GM12878 (cell line): Measurements from ENCODE around the gene RAD52. TPM values are rescaled to one million over a fixed set of nuclear protein-coding genes. Genes with fewer than 3 reads are reported as not detected.

ENCODE experiments used
- ATAC-seq: fragments of 200-7000 bp; cut with Tn5 transposase; 3 replicates; pipeline ENCODE4 v1.9.1; 2020; ENCODE audit warnings: mild to moderate bottlenecking, moderate library complexity
- BruUV-seq: library from RNA; stranded (reverse); fragments of 400-500 nt; replicated peaks from 2 replicates; lab custom pipeline; 2021; lab: Mats Ljungman, UMichigan
- CTCF ChIA-PET: fragments of 300-600 bp; sonication (Branson Sonifier 250); formaldehyde crosslinking; extraction: SDS; loops from one replicate; lab custom pipeline; 2021; ENCODE audit warnings: inconsistent platforms; lab: Yijun Ruan, JAX
- POLR2A ChIA-PET: fragments of 350-600 bp; formaldehyde crosslinking; extraction: SDS; loops from one replicate; lab custom pipeline; 2021; ENCODE audit warnings: inconsistent platforms; lab: Charles Lee
- RAD21 ChIA-PET: fragments of 300-600 bp; sonication (Branson Sonifier 250); formaldehyde crosslinking; loops from one replicate; lab custom pipeline; 2023; ENCODE audit warnings: antibody characterized with exemption; ENCODE audit not compliant: unreplicated experiment; lab: Charles Lee
- SMC1A ChIA-PET: fragments of 300-600 bp; sonication (Branson Sonifier 250); formaldehyde crosslinking; loops from one replicate; lab custom pipeline; 2023; ENCODE audit not compliant: unreplicated experiment, uncharacterized antibody; lab: Charles Lee
- DNase-seq: peaks from one replicate; pipeline ENCODE4 v3.0.0-alpha.2; 2011; ENCODE audit warnings: low read depth, low spot score
- FAIRE-seq: peaks from 3 replicates; lab custom pipeline; 2011; peaks lifted over from hg19 to GRCh38; lab: Jason Lieb, UNC
- H2AFZ ChIP-seq: 2 replicates; pipeline ENCODE4 v1.6.0; 2011; ENCODE audit warnings: low read depth, low read length, control low read depth; ENCODE audit not compliant: control insufficient read depth
- H3K27ac ChIP-seq: 2 replicates; pipeline ENCODE4 v1.5.1; 2011; ENCODE audit warnings: control low read depth; ENCODE audit not compliant: control insufficient read depth, insufficient read depth
- H3K27me3 ChIP-seq, 2 experiments: replicated peaks in 1 of 2; 2 replicates each; pipeline versions ENCODE4 v1.6.0 to v1.6.1; 2011; ENCODE audit warnings: low read length in 1 of 2; ENCODE audit not compliant: control insufficient read depth in 2 of 2, insufficient read depth in 2 of 2
- H3K36me3 ChIP-seq, 2 experiments: 2 replicates each; pipeline ENCODE4 v1.5.1; 2011; ENCODE audit warnings: low read length in 1 of 2; ENCODE audit not compliant: control insufficient read depth in 2 of 2, insufficient read depth in 2 of 2
- H3K4me1 ChIP-seq: 2 replicates; pipeline ENCODE4 v1.6.1; 2011; ENCODE audit warnings: mild to moderate bottlenecking, low read length, moderate library complexity, mixed read lengths; ENCODE audit not compliant: control insufficient read depth, insufficient read depth
- H3K4me2 ChIP-seq: 2 replicates; pipeline ENCODE4 v1.6.0; 2011; ENCODE audit warnings: control low read depth; ENCODE audit not compliant: control insufficient read depth, insufficient read depth
- H3K4me3 ChIP-seq: fragments of 200-600 bp; sonication (generic); 2 replicates; pipeline ENCODE4 v1.5.1; 2016
- H3K79me2 ChIP-seq: 2 replicates; pipeline ENCODE4 v1.6.0; 2011; ENCODE audit warnings: low read length; ENCODE audit not compliant: control insufficient read depth, insufficient read depth
- H3K9ac ChIP-seq: 2 replicates; pipeline ENCODE4 v1.8.0; 2011; ENCODE audit warnings: low read length, control low read depth, mixed read lengths; ENCODE audit not compliant: control insufficient read depth, insufficient read depth
- H3K9me3 ChIP-seq: replicated peaks from 3 replicates; pipeline ENCODE4 v1.5.1; 2011; ENCODE audit warnings: mild to moderate bottlenecking, low read length; ENCODE audit not compliant: control insufficient read depth, insufficient read depth
- H4K20me1 ChIP-seq: 2 replicates; pipeline ENCODE4 v1.6.0; 2011; ENCODE audit not compliant: control insufficient read depth, insufficient read depth
- IRF3 ChIP-seq: fragments of 450-650 bp; IDR thresholded peaks from 2 replicates; pipeline ENCODE4 v1.6.1; 2014; ENCODE audit warnings: mild to moderate bottlenecking
- MEF2B ChIP-seq: fragments of 450-650 bp; IDR thresholded peaks from 2 replicates; pipeline ENCODE4 v1.6.1; 2018; ENCODE audit warnings: mild to moderate bottlenecking, moderate library complexity; ENCODE audit not compliant: partially characterized antibody, poor library complexity, severe bottlenecking
- PRDM15 ChIP-seq: fragments of 450-650 bp; formaldehyde crosslinking; IDR thresholded peaks from 2 replicates; pipeline ENCODE4 v1.4.0; 2020; ENCODE audit warnings: mild to moderate bottlenecking, moderate library complexity
- SUPT20H ChIP-seq: IDR thresholded peaks from 2 replicates; pipeline ENCODE4 v1.6.1; 2011; ENCODE audit warnings: low read depth, mild to moderate bottlenecking, low read length, moderate library complexity, borderline replicate concordance; ENCODE audit not compliant: control insufficient read depth
- YY1 ChIP-seq: IDR thresholded peaks from 2 replicates; pipeline ENCODE4 v1.6.1; 2011; ENCODE audit warnings: low read depth, mild to moderate bottlenecking, low read length
- WGBS: methylation state at CpG from one replicate; pipeline ENCODE4 v1.1.6; 2016; ENCODE audit warnings: low lambda C conversion rate; ENCODE audit not compliant: insufficient replicate concordance, insufficient coverage; ENCODE audit errors: missing lambda C conversion rate; 5-methylcytosine and 5-hydroxymethylcytosine counted together
- in situ Hi-C: fragments of 300-500 bp; cut with MboI; formaldehyde crosslinking; loops from 9 replicates; pipeline ENCODE4 v1.14.3; 2018; ENCODE audit warnings: mixed read lengths
- intact Hi-C: fragments of 100-400 bp; cut with micrococcal nuclease; formaldehyde crosslinking; loops from one replicate; pipeline ENCODE4 v1.14.2; 2022; ENCODE audit not compliant: unreplicated experiment
- polyA plus RNA-seq, 11 experiments: library from polyadenylated mRNA; depleted of rRNA in 4 of 11; unstranded in 6 of 11; stranded (reverse) in 5 of 11; fragments of >200 nt; fragmentation: Nextera tagmentation in 4 of 11; fragmentation: Illumina TruSeq in 1 of 11; extraction: Ambion mirVana in 4 of 11; extraction: Trizol in 1 of 11; gene quantifications; 1 replicate in 1 of 11; 2 replicates in 10 of 11; pipeline versions ENCODE4 v1.2.1 to v1.2.3, GENCODE V29; 2011 to 2016; ENCODE audit warnings: inconsistent platforms in 2 of 11, missing spikeins in 2 of 11, low read depth in 1 of 11
- total RNA-seq, 4 experiments: library from RNA; depleted of rRNA in 3 of 4; stranded (reverse); fragments of >200 nt in 3 of 4; fragmentation: Illumina TruSeq in 1 of 4; extraction: Trizol in 1 of 4; gene quantifications; 2 replicates each; pipeline versions ENCODE4 v1.2.1 to v1.2.3, GENCODE V29; 2013 to 2021
- TF ChIP-seq, protein P1 (sequence below), 3 experiments: IDR thresholded peaks in 2 of 3; conservative IDR thresholded peaks in 1 of 3; 2 replicates each; pipeline ENCODE4 v1.5.1; 2011; ENCODE audit warnings: low read depth in 3 of 3, low read length in 3 of 3, mild to moderate bottlenecking in 3 of 3, control low read depth in 2 of 3, moderate library complexity in 2 of 3, inconsistent platforms in 1 of 3, mixed read lengths in 1 of 3; ENCODE audit not compliant: control insufficient read depth in 2 of 3, insufficient read depth in 1 of 3; ENCODE audit errors: extremely low read depth in 1 of 3

RAD52 gene
- total and polyA plus RNA-seq, 10 of the 15 experiments (the other 5 are each of a cell fraction or from before 2014, with no cell fraction given) = 2.0 to 15.7 (median 8.9) TPM

GRCh38 chr12:944211-944610 is 5.3 kb downstream of the RAD52 start:
- ChIA-PET POLR2A (no interaction called here), CTCF (interaction anchor here (1.2 to 4.3 kb wide), 2 partner anchors 31 to 149 kb away, joined by 3 to 25 read pairs; no protein-coding TSS in a partner anchor), RAD21 (no interaction called here), SMC1A (no interaction called here)
- TF ChIP-seq MEF2B = no peak
- TF ChIP-seq YY1 = 0 out of 2 replicates have a peak, but pooled peaks have one; percentile 8
- TF ChIP-seq IRF3 = no peak
- Histone ChIP-seq H2AFZ (no peak overlapping the region), H3K9me3 (no peaks in the 10 kb centered on the region), H3K4me1 (peaks cover 6% of the 10 kb centered on the region), H3K36me3 (no peaks in the 10 kb centered on the region), H3K79me2 (peaks cover 34% of the 10 kb centered on the region), H4K20me1 (no peaks in the 10 kb centered on the region), H3K27ac (no peak overlapping the region), H3K4me2 (no peak overlapping the region), H3K9ac (no peak overlapping the region), H3K27me3 (no peaks in the 10 kb centered on the region), H3K4me3 (no peak overlapping the region)
- no peak for DNase-seq
- 70% methylated on average over 7 of the region's 7 CpGs for WGBS
- no peak for ATAC-seq
- in situ Hi-C loops (no loop called here), intact Hi-C loops (no loop called here)
- no TSS peak for BruUV-seq
- FAIRE-seq = no peak

DNA sequence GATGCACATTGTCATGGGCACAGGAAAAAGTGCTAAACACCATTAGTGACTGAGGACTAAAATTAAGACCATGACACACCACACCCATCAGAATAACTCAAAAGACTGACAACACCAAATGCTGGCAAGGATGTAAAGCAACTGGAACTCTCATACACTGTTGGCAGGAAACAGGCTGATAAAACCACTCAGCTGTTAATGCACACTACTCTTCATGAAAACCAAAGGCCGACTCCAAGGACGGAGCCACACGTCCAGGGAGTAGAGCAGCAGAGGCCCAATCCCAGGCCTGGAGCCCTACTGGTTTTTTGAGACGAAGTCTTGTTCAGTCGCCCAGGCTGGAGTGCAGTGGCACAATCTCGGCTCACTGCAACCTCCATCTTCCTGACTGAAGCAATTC is 6.4 kb downstream of the RAD52 start:
- H3K27ac ChIP-seq = no peak overlapping the region
- peaks cover 24% of the 10 kb centered on the region for H3K79me2 ChIP-seq
- DNase-seq (no peak), FAIRE-seq (no peak), ATAC-seq (no peak)
- BruUV-seq = no TSS peak
- H4K20me1 ChIP-seq = no peaks in the 10 kb centered on the region
- RAD21 ChIA-PET = no interaction called here
- POLR2A ChIA-PET = no interaction called here
- no peak overlapping the region for H2AFZ ChIP-seq
- no peaks in the 10 kb centered on the region for H3K9me3 ChIP-seq
- H3K4me2 ChIP-seq = no peak overlapping the region
- H3K4me3 ChIP-seq = no peak overlapping the region
- no peaks in the 10 kb centered on the region for H3K27me3 ChIP-seq
- no peak overlapping the region for H3K9ac ChIP-seq
- in situ Hi-C loops = no loop called here
- CTCF ChIA-PET = interaction anchor here (4.3 kb wide), 1 partner anchor 150 kb away, joined by 25 read pairs; no protein-coding TSS in a partner anchor
- 86% methylated on average over 6 of the region's 6 CpGs for WGBS
- intact Hi-C loops = no loop called here
- SMC1A ChIA-PET = interaction anchor here (1.1 kb wide), 1 partner anchor 333 kb away, joined by 3 read pairs; no protein-coding TSS in a partner anchor
- no peaks in the 10 kb centered on the region for H3K36me3 ChIP-seq
- peaks cover 2% of the 10 kb centered on the region for H3K4me1 ChIP-seq
- TF ChIP-seq PRDM15 (CRISPR knock-in tag) (no peak), SUPT20H (no peak)
- TF ChIP-seq, protein P1, sequence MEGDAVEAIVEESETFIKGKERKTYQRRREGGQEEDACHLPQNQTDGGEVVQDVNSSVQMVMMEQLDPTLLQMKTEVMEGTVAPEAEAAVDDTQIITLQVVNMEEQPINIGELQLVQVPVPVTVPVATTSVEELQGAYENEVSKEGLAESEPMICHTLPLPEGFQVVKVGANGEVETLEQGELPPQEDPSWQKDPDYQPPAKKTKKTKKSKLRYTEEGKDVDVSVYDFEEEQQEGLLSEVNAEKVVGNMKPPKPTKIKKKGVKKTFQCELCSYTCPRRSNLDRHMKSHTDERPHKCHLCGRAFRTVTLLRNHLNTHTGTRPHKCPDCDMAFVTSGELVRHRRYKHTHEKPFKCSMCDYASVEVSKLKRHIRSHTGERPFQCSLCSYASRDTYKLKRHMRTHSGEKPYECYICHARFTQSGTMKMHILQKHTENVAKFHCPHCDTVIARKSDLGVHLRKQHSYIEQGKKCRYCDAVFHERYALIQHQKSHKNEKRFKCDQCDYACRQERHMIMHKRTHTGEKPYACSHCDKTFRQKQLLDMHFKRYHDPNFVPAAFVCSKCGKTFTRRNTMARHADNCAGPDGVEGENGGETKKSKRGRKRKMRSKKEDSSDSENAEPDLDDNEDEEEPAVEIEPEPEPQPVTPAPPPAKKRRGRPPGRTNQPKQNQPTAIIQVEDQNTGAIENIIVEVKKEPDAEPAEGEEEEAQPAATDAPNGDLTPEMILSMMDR (IDR thresholded peaks at IDR 0.05 in 2 of 3, conservative IDR thresholded peaks at IDR 0.05 in 1 of 3; ENCODE audit: control insufficient read depth in 2 of 3, extremely low read depth in 1 of 3, insufficient read depth in 1 of 3, low read depth in 3 of 3, low read length in 3 of 3) = no peak
